GM18498 (cell line): Measurements from ENCODE around the gene SMARCC2.
A peak's percentile ranks its signal among the peaks of the same experiment; 100 is the strongest.

Experiments
- ATAC-seq: cut with Tn5 transposase; IDR thresholded peaks from one replicate; pipeline ENCODE4 v1.9.1; 2021; ENCODE audit warnings: mild to moderate bottlenecking, moderate library complexity; ENCODE audit not compliant: unreplicated experiment

SMARCC2 gene

GRCh38 chr12:56189099-56189917, at the start of gene SMARCC2:
SMARCC2 (minus strand) TSS chr12:56189483; CDS start chr12:56189461, 22 bp downstream.
- ATAC-seq: peak; percentile 77

GRCh38 chr12:56237552-56237951, 48.3 kb upstream of the SMARCC2 start:
- ATAC-seq: no peak

- no peak for ATAC-seq
Observed at GRCh38 chr12:56236985-56237384, 47.7 kb upstream of the SMARCC2 start.

GRCh38 chr12:56236091-56236490, 46.8 kb upstream of the SMARCC2 start:
- no peak for ATAC-seq

- ATAC-seq: no peak
Observed at GRCh38 chr12:56234746-56235436, 45.6 kb upstream of the SMARCC2 start.

- ATAC-seq: no peak
Observed at GRCh38 chr12:56231184-56231582, 41.9 kb upstream of the SMARCC2 start.

- ATAC-seq: no peak
Observed at GRCh38 chr12:56230432-56231183, 41.3 kb upstream of the SMARCC2 start.

GRCh38 chr12:56229916-56230431, 40.7 kb upstream of the SMARCC2 start, which contains the start of gene SLC39A5:
SLC39A5 (plus strand) TSS chr12:56230051; CDS start chr12:56231275, 1,224 bp downstream.
- no peak for ATAC-seq

- ATAC-seq: no peak
Observed at GRCh38 chr12:56229082-56229481, 39.8 kb upstream of the SMARCC2 start.

- no peak for ATAC-seq
Observed at GRCh38 chr12:56224954-56225353, 35.7 kb upstream of the SMARCC2 start.

- peak; percentile 76 for ATAC-seq
Observed at GRCh38 chr12:56224102-56224701, 34.9 kb upstream of the SMARCC2 start, which contains the start of gene NABP2. NABP2 (plus strand) TSS chr12:56224342; CDS start chr12:56224857, 515 bp downstream.

GRCh38 chr12:56223571-56224101, 34.4 kb upstream of the SMARCC2 start:
- ATAC-seq: no peak

GRCh38 chr12:56222531-56222895, 33.2 kb upstream of the SMARCC2 start:
- no peak for ATAC-seq

- ATAC-seq: peak; percentile 79
Observed at GRCh38 chr12:56221757-56222530, 32.7 kb upstream of the SMARCC2 start, which contains the start of gene RNF41. RNF41 (minus strand) TSS chr12:56221922; CDS start chr12:56214047, 7,875 bp downstream.

- ATAC-seq: peak; percentile 29
Observed at GRCh38 chr12:56221232-56221756, 32.0 kb upstream of the SMARCC2 start.

GRCh38 chr12:56220611-56221231, 31.4 kb upstream of the SMARCC2 start:
- ATAC-seq: no peak

GRCh38 chr12:56219840-56220239, 30.6 kb upstream of the SMARCC2 start:
- no peak for ATAC-seq

GRCh38 chr12:56216461-56216860, 27.2 kb upstream of the SMARCC2 start:
- ATAC-seq: no peak

- ATAC-seq: no peak
Observed at GRCh38 chr12:56213878-56214277, 24.6 kb upstream of the SMARCC2 start.
